T-helper 1 cell treated with Interleukin-12 subunit alpha and Interleukin-12 subunit beta and Interleukin-4 antibody, amounts not matched to agents 30 μg/mL and 1 μg/mL, for 36 hours (primary cell): ENCODE data around the gene SMCO1.
"Not testable (repeated sequence)": the region's sequence is repeated elsewhere in the genome, so short reads cannot be mapped to it uniquely, and the experiment has no call there.

Source experiments
- H3K27ac Mint-ChIP-seq: one replicate; pipeline ENCODE4 v1.8.0; 2021; ENCODE audit warnings: mild to moderate bottlenecking, mixed read lengths
- H3K27me3 Mint-ChIP-seq: one replicate; pipeline ENCODE4 v1.8.0; 2021; ENCODE audit warnings: low read depth, mixed read lengths
- H3K36me3 Mint-ChIP-seq: one replicate; pipeline ENCODE4 v1.8.0; 2021; ENCODE audit warnings: low read depth, mixed read lengths
- H3K4me1 Mint-ChIP-seq: one replicate; pipeline ENCODE4 v1.8.0; 2021; ENCODE audit warnings: low read depth, mixed read lengths
- H3K4me3 Mint-ChIP-seq: one replicate; pipeline ENCODE4 v1.8.0; 2021; ENCODE audit warnings: mild to moderate bottlenecking, moderate library complexity, mixed read lengths
- H3K9me3 Mint-ChIP-seq: one replicate; pipeline ENCODE4 v1.8.0; 2021; ENCODE audit warnings: mixed read lengths

The SMCO1 gene, protein sequence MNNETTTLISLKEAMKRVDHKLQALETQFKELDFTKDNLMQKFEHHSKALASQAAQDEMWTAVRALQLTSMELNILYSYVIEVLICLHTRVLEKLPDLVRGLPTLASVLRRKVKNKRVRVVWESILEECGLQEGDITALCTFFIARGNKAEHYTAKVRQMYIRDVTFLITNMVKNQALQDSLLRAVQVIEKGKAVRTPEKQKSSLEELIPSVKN

GRCh38 chr3:196514913-196515621 lies at the start of gene SMCO1:
Gene SMCO1 (minus strand): TSS chr3:196515346. CDS start chr3:196515209, 137 bp downstream.
- Mint-ChIP-seq H3K9me3 (peaks cover 34% of the 10 kb centered on the region), H3K36me3 (peaks cover 4% of the 10 kb centered on the region), H3K4me1 (peaks cover 6% of the 10 kb centered on the region), H3K27ac (peak within 1 kb of the TSS; percentile 16), H3K27me3 (peaks cover 22% of the 10 kb centered on the region), H3K4me3 (no peak within 1 kb of the TSS)

DNA sequence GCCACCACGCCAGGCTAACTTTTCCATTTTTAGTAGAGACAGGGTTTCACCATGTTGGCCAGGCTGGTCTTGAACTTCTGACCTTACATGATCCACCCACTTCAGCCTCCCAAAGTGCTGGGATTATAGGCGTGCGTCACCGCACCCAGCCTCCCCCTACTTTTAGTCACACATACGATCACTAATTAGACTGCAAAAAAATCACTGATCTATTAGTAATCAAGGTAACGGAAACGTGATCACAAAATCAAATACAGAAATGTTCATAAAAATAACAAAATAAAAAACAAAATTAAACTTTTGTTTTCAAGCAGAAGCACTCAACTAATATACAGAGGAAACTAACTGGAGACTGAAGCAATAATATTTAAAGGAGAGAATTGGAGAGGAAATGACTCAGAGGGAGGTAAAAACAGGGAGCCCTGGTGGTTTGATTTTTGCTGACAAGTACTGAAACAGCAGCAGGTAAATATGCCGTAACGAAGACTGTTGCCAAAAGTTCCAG lies 48.6 kb upstream of the SMCO1 start:
- peak overlapping the region; percentile 57 for H3K27ac Mint-ChIP-seq
- H3K36me3 Mint-ChIP-seq, result peaks cover 18% of the 10 kb centered on the region
- peaks cover 41% of the 10 kb centered on the region for H3K4me1 Mint-ChIP-seq
- H3K4me3 Mint-ChIP-seq, result peak overlapping the region; percentile 54
- H3K27me3 Mint-ChIP-seq, result no peaks in the 10 kb centered on the region
- H3K9me3 Mint-ChIP-seq, result no peaks in the 10 kb centered on the region

DNA sequence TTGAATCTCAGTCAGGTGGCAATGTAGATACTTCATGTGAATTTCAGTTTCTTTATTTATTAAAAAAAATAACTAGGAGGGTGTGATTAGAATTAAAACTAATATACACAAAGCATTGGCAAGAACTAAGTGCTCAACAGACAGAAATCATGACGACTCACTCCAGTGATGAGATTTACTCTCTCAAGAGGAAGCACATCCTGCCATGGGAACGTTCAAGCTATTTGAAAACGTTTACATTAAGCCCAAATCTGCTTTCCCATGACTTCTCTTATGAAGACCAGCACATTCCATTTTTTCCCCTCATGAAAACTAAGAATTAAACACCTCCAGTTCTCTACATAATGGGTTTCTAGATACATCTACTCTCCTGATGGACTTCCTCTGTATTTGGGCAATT lies 44.7 kb upstream of the SMCO1 start:
- Mint-ChIP-seq H3K4me1 (peaks cover 28% of the 10 kb centered on the region), H3K27me3 (no peaks in the 10 kb centered on the region), H3K27ac (peak overlapping the region; percentile 36), H3K36me3 (peaks cover 19% of the 10 kb centered on the region), H3K4me3 (no peak overlapping the region), H3K9me3 (no peaks in the 10 kb centered on the region)

- Mint-ChIP-seq H3K36me3 (peaks cover 21% of the 10 kb centered on the region), H3K9me3 (no peaks in the 10 kb centered on the region), H3K27me3 (no peaks in the 10 kb centered on the region), H3K27ac (peak overlapping the region; percentile 9), H3K4me1 (peaks cover 23% of the 10 kb centered on the region), H3K4me3 (no peak overlapping the region)
Measured at GRCh38 chr3:196558476-196558875, 43.3 kb upstream of the SMCO1 start.

- H3K27ac Mint-ChIP-seq, result no peak overlapping the region
- no peaks in the 10 kb centered on the region for H3K27me3 Mint-ChIP-seq
- H3K36me3 Mint-ChIP-seq, result peaks cover 21% of the 10 kb centered on the region
- no peaks in the 10 kb centered on the region for H3K9me3 Mint-ChIP-seq
- peaks cover 17% of the 10 kb centered on the region for H3K4me1 Mint-ChIP-seq
- H3K4me3 Mint-ChIP-seq, result no peak overlapping the region
Measured at GRCh38 chr3:196557236-196557635, 42.1 kb upstream of the SMCO1 start.

- H3K27me3 Mint-ChIP-seq, result no peaks in the 10 kb centered on the region
- H3K27ac Mint-ChIP-seq, result no peak overlapping the region
- H3K36me3 Mint-ChIP-seq, result peaks cover 15% of the 10 kb centered on the region
- peaks cover 4% of the 10 kb centered on the region for H3K9me3 Mint-ChIP-seq
- H3K4me1 Mint-ChIP-seq, result peaks cover 13% of the 10 kb centered on the region
- H3K4me3 Mint-ChIP-seq, result no peak overlapping the region
Measured at GRCh38 chr3:196555295-196555694, 40.1 kb upstream of the SMCO1 start.

DNA sequence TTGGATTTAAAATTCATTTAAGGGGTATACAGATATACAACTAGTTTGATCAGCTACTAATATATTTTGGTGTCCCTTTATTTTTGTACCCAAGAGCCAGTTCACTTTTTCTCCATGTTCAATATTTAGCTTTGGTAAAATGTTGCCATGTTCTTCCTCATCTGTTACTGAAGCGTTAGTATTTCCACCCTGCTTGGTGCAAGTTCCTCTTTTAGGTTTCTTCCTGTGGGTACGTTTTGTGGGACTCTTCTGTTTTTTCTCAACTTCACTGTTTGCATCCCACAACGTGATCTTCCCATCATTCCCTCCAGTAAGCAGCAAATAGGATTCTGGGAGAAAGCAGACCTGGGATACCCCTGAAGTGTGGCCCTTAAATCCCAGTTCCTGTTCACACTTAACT lies 39.1 kb upstream of the SMCO1 start:
- Mint-ChIP-seq H3K4me3 (no peak overlapping the region), H3K36me3 (peaks cover 15% of the 10 kb centered on the region), H3K4me1 (peaks cover 6% of the 10 kb centered on the region), H3K9me3 (peaks cover 15% of the 10 kb centered on the region), H3K27ac (no peak overlapping the region), H3K27me3 (no peaks in the 10 kb centered on the region)

- Mint-ChIP-seq H3K9me3 (peaks cover 19% of the 10 kb centered on the region), H3K36me3 (peaks cover 11% of the 10 kb centered on the region), H3K4me3 (no peak overlapping the region), H3K27me3 (no peaks in the 10 kb centered on the region), H3K27ac (no peak overlapping the region), H3K4me1 (peaks cover 4% of the 10 kb centered on the region)
Measured at GRCh38 chr3:196553551-196553950, 38.4 kb upstream of the SMCO1 start.

DNA sequence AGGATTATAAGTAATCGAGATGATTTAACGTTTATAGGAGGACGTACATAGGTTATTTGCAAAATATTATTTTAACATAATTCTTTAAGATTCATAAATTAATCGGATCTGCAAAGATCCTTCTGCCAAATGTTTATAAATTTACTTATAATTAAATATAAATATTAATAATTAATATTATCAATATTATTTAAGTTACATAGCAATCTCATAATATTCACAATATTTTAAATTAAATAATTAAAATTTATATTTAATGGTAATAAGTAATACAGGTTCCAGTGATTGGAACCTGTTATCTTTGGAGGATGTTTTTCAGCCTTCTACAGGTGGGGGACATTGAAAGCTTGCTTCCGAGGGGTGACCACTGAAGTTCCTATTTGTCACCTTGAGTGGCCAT lies 37.1 kb upstream of the SMCO1 start:
- Mint-ChIP-seq H3K27ac (no peak overlapping the region), H3K36me3 (peaks cover 15% of the 10 kb centered on the region), H3K27me3 (no peaks in the 10 kb centered on the region), H3K4me3 (no peak overlapping the region), H3K9me3 (peaks cover 26% of the 10 kb centered on the region), H3K4me1 (peaks cover 4% of the 10 kb centered on the region)

DNA sequence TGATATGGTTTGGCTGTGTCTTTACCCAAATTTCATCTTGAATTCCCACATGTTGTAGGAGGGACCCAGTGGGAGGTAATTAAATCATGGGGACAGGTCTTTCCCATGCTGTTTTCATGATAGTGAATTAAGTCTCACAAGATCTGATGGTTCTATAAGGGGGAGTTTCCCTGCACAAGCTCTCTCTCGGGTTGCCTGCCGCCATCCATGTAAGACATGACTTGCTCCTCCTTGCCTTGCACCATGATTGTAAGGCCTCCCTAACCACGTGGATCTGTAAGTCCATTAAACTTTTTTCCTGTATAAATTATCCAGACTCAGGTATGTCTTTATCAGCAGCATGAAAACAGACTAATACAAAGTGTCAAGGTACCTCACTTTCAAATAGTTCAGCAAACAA lies 35.0 kb upstream of the SMCO1 start:
- H3K4me1 Mint-ChIP-seq, H3K4me3 Mint-ChIP-seq, H3K27me3 Mint-ChIP-seq, H3K27ac Mint-ChIP-seq: not testable (repeated sequence)
- Mint-ChIP-seq H3K36me3 (peaks cover 15% of the 10 kb centered on the region), H3K9me3 (peaks cover 26% of the 10 kb centered on the region)

DNA sequence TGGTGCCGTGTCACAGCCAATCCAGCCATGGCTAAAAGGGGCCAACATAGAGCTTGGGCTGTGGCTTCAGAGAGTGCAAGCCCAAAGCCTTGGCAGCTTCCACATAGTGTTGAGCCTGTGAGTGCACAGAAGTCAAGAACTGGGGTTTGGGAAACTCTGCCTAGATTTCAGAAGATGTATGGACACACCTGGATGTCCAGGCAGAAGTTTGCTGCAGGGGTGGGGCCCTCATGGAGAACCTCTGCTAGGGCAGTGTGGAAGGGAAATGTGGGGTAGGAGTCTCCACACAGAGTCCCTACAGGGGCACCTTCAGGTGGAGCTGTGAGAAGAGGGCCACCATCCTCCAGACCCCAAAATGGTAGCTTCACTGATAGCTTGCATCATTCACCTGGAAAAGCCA lies 34.2 kb upstream of the SMCO1 start:
- H3K4me3 Mint-ChIP-seq, H3K4me1 Mint-ChIP-seq, H3K27ac Mint-ChIP-seq: not testable (repeated sequence)
- Mint-ChIP-seq H3K36me3 (peaks cover 10% of the 10 kb centered on the region), H3K27me3 (peaks cover 13% of the 10 kb centered on the region), H3K9me3 (peaks cover 26% of the 10 kb centered on the region)

- peaks cover 26% of the 10 kb centered on the region for H3K9me3 Mint-ChIP-seq
- peaks cover 16% of the 10 kb centered on the region for H3K27me3 Mint-ChIP-seq
Measured at GRCh38 chr3:196547067-196547466, 31.9 kb upstream of the SMCO1 start.

GRCh38 chr3:196546537-196546936 lies 31.4 kb upstream of the SMCO1 start:
- H3K4me3 Mint-ChIP-seq, result no peak overlapping the region

More at GRCh38 chr3:196547067-196547466, 31.9 kb upstream of the SMCO1 start:
- Mint-ChIP-seq H3K27ac (no peak overlapping the region), H3K4me1 (no peaks in the 10 kb centered on the region), H3K4me3 (no peak overlapping the region), H3K36me3 (peaks cover 8% of the 10 kb centered on the region)

GRCh38 chr3:196544491-196544992 lies 29.4 kb upstream of the SMCO1 start:
- H3K27ac Mint-ChIP-seq, result no peak overlapping the region
- H3K36me3 Mint-ChIP-seq, result peaks cover 4% of the 10 kb centered on the region
- H3K4me3 Mint-ChIP-seq, result no peak overlapping the region
- peaks cover 16% of the 10 kb centered on the region for H3K27me3 Mint-ChIP-seq
- H3K4me1 Mint-ChIP-seq, result no peaks in the 10 kb centered on the region
- H3K9me3 Mint-ChIP-seq, result peaks cover 15% of the 10 kb centered on the region

More at GRCh38 chr3:196546537-196546936, 31.4 kb upstream of the SMCO1 start:
- Mint-ChIP-seq H3K27me3 (peaks cover 16% of the 10 kb centered on the region), H3K36me3 (peaks cover 6% of the 10 kb centered on the region), H3K4me1 (no peaks in the 10 kb centered on the region), H3K27ac (no peak overlapping the region), H3K9me3 (peaks cover 26% of the 10 kb centered on the region)
